A673 (cell line): Measurements from ENCODE around the gene LRP1.

Source experiments
- EZH2 ChIP-seq: fragments of 200-600 bp; sonication (generic); IDR thresholded peaks from 2 replicates; pipeline ENCODE4 v1.6.1; 2017; ENCODE audit warnings: borderline replicate concordance, low read depth, mild to moderate bottlenecking, mixed read lengths, antibody characterized with exemption, low read length; ENCODE audit not compliant: poor library complexity, severe bottlenecking
- TF ChIP-seq, protein P1 (sequence below): fragments of 300-800, 200-600 bp; sonication (generic); conservative IDR thresholded peaks from 2 replicates; pipeline ENCODE4 v1.5.1; 2017; ENCODE audit warnings: low read depth, mild to moderate bottlenecking, antibody characterized with exemption, low read length, moderate library complexity, mixed read lengths

GRCh38 chr12:57171668-57172067 lies 43.4 kb downstream of the LRP1 start:
- TF ChIP-seq, protein P1, sequence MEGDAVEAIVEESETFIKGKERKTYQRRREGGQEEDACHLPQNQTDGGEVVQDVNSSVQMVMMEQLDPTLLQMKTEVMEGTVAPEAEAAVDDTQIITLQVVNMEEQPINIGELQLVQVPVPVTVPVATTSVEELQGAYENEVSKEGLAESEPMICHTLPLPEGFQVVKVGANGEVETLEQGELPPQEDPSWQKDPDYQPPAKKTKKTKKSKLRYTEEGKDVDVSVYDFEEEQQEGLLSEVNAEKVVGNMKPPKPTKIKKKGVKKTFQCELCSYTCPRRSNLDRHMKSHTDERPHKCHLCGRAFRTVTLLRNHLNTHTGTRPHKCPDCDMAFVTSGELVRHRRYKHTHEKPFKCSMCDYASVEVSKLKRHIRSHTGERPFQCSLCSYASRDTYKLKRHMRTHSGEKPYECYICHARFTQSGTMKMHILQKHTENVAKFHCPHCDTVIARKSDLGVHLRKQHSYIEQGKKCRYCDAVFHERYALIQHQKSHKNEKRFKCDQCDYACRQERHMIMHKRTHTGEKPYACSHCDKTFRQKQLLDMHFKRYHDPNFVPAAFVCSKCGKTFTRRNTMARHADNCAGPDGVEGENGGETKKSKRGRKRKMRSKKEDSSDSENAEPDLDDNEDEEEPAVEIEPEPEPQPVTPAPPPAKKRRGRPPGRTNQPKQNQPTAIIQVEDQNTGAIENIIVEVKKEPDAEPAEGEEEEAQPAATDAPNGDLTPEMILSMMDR: no peak
- no peak for TF ChIP-seq EZH2
